Measurements from ENCODE around the gene SCP2D1. TPM values are rescaled to one million over a fixed set of nuclear protein-coding genes. Genes with fewer than 3 reads are reported as not detected.

Gene SCP2D1
- total RNA-seq, 2 donors from 2014 or later = not detected

DNA sequence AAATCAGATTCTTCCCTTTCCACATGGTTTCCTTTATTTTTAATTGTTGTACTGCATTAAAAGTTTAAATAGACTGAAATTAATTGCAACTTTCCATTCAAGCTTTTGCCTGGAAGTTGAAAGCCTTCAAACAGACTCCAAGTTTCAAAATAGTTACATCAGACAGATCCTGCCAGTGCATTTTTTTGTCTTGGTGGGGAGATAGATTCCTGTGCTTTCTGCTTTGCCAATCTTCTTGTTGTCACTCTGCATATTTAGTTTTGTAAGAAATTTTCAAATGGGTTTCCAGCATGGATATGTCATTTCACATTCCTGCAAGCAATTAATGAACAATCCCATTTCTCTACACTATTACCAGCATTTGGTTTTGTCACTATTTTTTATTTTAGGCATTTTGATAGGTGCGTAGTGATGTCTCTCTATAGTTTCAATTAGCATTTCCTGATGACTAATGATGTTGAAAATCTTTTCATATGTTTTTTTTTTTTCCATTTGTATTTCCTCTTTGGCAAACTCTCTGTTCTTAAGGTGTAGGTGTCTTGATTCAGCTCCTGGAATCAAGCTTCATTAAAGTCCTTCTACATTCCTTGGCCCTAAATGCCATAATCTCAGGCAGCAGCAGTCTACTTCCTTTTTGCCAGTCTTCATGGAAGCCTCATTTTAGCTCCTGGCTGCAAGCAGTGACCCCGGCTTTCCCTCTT, 40.5 kb downstream of the SCP2D1 start:
- no peak for DNase-seq
- Histone ChIP-seq H3K36me3 (no peaks in the 10 kb centered on the region), H3K27ac (no peak overlapping the region), H3K4me1 (no peaks in the 10 kb centered on the region), H3K9me3 (no peaks in the 10 kb centered on the region), H3K4me3 (no peak overlapping the region), H3K9ac (ENCODE audit: low read depth in 2 of 2, low read length in 2 of 2) (no peak overlapping the region), H3K27me3 (no peaks in the 10 kb centered on the region)
- intact Hi-C loops (cut with DNase I) = no loop called here
- TF ChIP-seq, protein P1, sequence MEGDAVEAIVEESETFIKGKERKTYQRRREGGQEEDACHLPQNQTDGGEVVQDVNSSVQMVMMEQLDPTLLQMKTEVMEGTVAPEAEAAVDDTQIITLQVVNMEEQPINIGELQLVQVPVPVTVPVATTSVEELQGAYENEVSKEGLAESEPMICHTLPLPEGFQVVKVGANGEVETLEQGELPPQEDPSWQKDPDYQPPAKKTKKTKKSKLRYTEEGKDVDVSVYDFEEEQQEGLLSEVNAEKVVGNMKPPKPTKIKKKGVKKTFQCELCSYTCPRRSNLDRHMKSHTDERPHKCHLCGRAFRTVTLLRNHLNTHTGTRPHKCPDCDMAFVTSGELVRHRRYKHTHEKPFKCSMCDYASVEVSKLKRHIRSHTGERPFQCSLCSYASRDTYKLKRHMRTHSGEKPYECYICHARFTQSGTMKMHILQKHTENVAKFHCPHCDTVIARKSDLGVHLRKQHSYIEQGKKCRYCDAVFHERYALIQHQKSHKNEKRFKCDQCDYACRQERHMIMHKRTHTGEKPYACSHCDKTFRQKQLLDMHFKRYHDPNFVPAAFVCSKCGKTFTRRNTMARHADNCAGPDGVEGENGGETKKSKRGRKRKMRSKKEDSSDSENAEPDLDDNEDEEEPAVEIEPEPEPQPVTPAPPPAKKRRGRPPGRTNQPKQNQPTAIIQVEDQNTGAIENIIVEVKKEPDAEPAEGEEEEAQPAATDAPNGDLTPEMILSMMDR (IDR thresholded peaks at IDR 0.05) = no peak

DNA sequence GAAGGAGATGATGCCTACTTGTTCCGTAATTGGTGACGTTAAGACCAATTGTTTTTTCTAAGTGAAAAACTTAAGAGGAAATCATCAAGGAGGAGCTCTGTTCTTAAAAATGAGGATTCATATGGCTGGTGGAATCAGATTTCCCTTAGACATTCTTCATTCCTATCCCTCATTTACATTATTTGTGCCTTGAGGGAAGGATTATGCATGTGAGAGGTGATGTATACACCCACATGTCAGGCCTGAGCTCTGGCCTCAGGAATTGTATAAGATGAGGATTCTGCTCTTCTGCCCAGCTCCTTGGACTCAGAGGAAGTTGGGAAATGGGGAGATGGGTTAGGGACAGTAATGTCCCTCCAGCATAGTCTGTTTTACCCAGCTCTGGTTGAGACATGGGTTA, 42.3 kb downstream of the SCP2D1 start:
- no peaks in the 10 kb centered on the region for H3K27me3 ChIP-seq
- H3K9me3 ChIP-seq = no peaks in the 10 kb centered on the region
- no peaks in the 10 kb centered on the region for H3K36me3 ChIP-seq
- no peak overlapping the region for H3K9ac ChIP-seq (ENCODE audit: low read depth in 2 of 2, low read length in 2 of 2)
- H3K4me1 ChIP-seq = no peaks in the 10 kb centered on the region
- H3K27ac ChIP-seq = no peak overlapping the region
- intact Hi-C loops (cut with DNase I) = no loop called here
- TF ChIP-seq, protein P1 (IDR thresholded peaks at IDR 0.05) = no peak
- DNase-seq = no peak
- H3K4me3 ChIP-seq = no peak overlapping the region

DNA sequence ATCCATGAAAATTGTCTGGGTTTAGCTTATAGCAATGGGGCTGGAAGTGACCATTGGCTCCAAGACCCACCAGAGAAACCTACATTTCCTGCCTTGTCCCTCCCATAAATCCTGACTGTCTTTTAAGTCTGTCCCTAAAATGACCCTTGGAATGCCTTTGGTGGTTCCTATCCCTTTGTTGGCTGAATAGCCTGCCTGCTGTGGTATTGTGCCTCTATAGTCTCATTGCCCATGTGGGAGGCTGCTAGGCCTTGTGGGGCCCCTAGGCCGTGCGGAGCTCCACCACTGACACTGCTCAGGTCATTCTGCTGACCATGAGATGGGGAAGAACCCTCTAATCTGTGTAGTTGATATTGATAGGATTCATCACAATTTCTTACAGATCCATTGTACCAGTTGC, 43.3 kb downstream of the SCP2D1 start:
- no peaks in the 10 kb centered on the region for H3K9me3 ChIP-seq
- no peaks in the 10 kb centered on the region for H3K36me3 ChIP-seq
- intact Hi-C loops (cut with DNase I) = no loop called here
- TF ChIP-seq, protein P1 (IDR thresholded peaks at IDR 0.05) = no peak
- DNase-seq = no peak
- no peaks in the 10 kb centered on the region for H3K27me3 ChIP-seq
- H3K4me3 ChIP-seq = no peak overlapping the region
- no peak overlapping the region for H3K27ac ChIP-seq
- H3K4me1 ChIP-seq = no peaks in the 10 kb centered on the region
- H3K9ac ChIP-seq (ENCODE audit: low read depth in 2 of 2, low read length in 2 of 2) = no peak overlapping the region

DNA sequence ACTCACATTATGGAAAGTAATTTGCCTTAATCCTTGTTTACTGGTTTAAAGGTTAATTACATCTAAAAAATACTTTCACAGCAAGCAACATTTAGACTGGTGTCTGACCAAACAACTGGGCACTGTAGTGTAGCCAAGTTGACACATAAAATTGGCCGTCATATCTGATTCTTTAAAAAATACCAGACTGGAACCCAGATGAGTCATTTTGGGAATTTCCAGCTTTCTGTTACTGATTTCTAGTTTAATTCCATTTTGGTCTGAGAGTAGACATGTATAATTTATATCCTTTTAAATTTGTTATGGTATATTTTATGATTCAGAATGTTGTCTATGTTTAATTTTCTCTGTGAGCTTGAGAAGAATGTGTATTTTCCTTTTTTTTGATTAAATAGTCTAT, 44.1 kb downstream of the SCP2D1 start:
- Histone ChIP-seq H3K4me1 (no peaks in the 10 kb centered on the region), H3K9me3 (no peaks in the 10 kb centered on the region), H3K9ac (ENCODE audit: low read depth in 2 of 2, low read length in 2 of 2) (no peak overlapping the region), H3K27ac (no peak overlapping the region), H3K4me3 (no peak overlapping the region), H3K36me3 (no peaks in the 10 kb centered on the region), H3K27me3 (no peaks in the 10 kb centered on the region)
- TF ChIP-seq, protein P1 (IDR thresholded peaks at IDR 0.05) = no peak
- no peak for DNase-seq
- intact Hi-C loops (cut with DNase I) = no loop called here

DNA sequence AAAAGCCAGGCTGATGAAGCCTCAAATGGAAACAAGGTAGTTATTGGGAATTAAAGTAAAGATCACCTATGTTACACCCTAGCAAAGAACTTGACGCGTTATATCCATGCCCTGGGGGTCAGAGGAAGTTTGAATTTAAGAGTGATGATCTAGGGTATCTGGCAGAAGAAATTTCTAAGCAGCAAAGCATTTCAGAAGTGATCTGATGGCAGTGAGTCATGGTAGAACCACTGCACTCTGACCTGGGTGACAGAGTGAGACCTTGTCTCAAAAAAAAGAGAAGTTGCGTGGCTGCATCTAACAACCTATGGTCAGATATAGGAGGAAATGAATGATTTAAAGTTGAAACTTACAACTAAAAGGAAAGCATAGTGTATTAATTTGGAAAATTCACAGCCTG, 45.2 kb downstream of the SCP2D1 start:
- TF ChIP-seq, protein P1 (IDR thresholded peaks at IDR 0.05) = no peak

More for the DNA sequence above, 45.2 kb downstream of the SCP2D1 start:
- H3K27ac ChIP-seq = no peak overlapping the region
- no peaks in the 10 kb centered on the region for H3K9me3 ChIP-seq
- intact Hi-C loops (cut with DNase I) = no loop called here
- no peaks in the 10 kb centered on the region for H3K4me1 ChIP-seq
- H3K9ac ChIP-seq (ENCODE audit: low read depth in 2 of 2, low read length in 2 of 2) = no peak overlapping the region
- no peaks in the 10 kb centered on the region for H3K27me3 ChIP-seq
- no peaks in the 10 kb centered on the region for H3K36me3 ChIP-seq
- H3K4me3 ChIP-seq = no peak overlapping the region
- DNase-seq = no peak

Other genes with a start within 250 kb of the SCP2D1 start
- gene SMIM26, start 246.4 kb upstream of the SCP2D1 start, total RNA-seq = 10 to 100 TPM; 67.9 to 78.1 TPM
- gene DTD1, start 225.7 kb upstream of the SCP2D1 start, total RNA-seq = 10 to 100 TPM; 17.0 to 21.0 TPM